ENCODE measurements around the gene MIOS.
A peak's percentile ranks its signal among the peaks of the same experiment; 100 is the strongest.

MIOS gene

DNA sequence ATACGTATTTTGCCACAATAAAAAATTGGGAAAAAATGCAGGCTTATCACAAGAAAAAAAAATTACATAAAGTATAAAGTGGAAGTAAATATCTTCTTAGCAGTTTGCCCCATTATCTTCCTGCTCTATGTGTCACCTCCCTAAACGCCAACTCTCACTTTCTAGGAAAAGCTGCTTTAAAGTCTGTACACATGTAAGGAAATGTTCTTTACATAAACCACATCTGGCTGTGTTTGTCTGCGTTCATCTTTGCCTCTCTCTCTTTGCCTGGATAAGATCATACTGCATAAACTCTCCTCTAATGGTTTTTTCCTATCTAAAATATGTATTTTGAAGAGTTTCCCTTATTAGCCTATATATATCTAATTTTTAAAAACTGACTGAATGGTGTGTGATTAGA, 50.9 kb downstream of the MIOS start:
- TF ChIP-seq Cebpa-rat (IDR thresholded peaks at IDR 0.05) = no peak
- Histone ChIP-seq H3K27ac (no peak overlapping the region), H4K20me1 (no peaks in the 10 kb centered on the region), H3K9me3 (replicated peaks in 1 of 11) (no peaks in the 10 kb centered on the region), H3K4me3 (no peak overlapping the region), H3K4me2 (no peak overlapping the region), H3K9ac (no peak overlapping the region), H3K4me1 (no peaks in the 10 kb centered on the region), H3K27me3 (no peaks in the 10 kb centered on the region), H3K36me3 (no peaks in the 10 kb centered on the region)

- Histone ChIP-seq H3K4me2 (no peak overlapping the region), H3K27ac (no peak overlapping the region), H3K27me3 (no peaks in the 10 kb centered on the region), H3K4me1 (no peaks in the 10 kb centered on the region), H3K4me3 (no peak overlapping the region), H3K9me3 (replicated peaks in 1 of 11) (no peaks in the 10 kb centered on the region), H4K20me1 (no peaks in the 10 kb centered on the region), H3K36me3 (no peaks in the 10 kb centered on the region), H3K9ac (no peak overlapping the region)
- TF ChIP-seq Cebpa-rat (IDR thresholded peaks at IDR 0.05) = no peak
Observed at GRCh38 chr7:7618410-7618809, 51.7 kb downstream of the MIOS start.

GRCh38 chr7:7620236-7620635, 53.6 kb downstream of the MIOS start:
- H4K20me1 ChIP-seq = no peaks in the 10 kb centered on the region
- no peaks in the 10 kb centered on the region for H3K4me1 ChIP-seq
- H3K9ac ChIP-seq = no peak overlapping the region
- peaks cover 0 to under 1% (median 0%) of the 10 kb centered on the region in 11 experiments; a peak in 4 of 22 replicates for H3K9me3 ChIP-seq (replicated peaks in 1 of 11)
- no peaks in the 10 kb centered on the region for H3K27me3 ChIP-seq
- no peak overlapping the region for H3K4me2 ChIP-seq
- no peak overlapping the region for H3K27ac ChIP-seq
- no peaks in the 10 kb centered on the region for H3K36me3 ChIP-seq
- H3K4me3 ChIP-seq = no peak overlapping the region
- no peak for TF ChIP-seq Cebpa-rat (IDR thresholded peaks at IDR 0.05)

GRCh38 chr7:7620644-7621210, 54.0 kb downstream of the MIOS start:
- no peak overlapping the region for H3K4me2 ChIP-seq
- H3K4me3 ChIP-seq = no peak overlapping the region
- no peak overlapping the region for H3K9ac ChIP-seq
- H4K20me1 ChIP-seq = no peaks in the 10 kb centered on the region
- peaks cover under 1 to 6% (median 5%) of the 10 kb centered on the region in 11 experiments; a peak in 17 of 22 replicates for H3K9me3 ChIP-seq (replicated peaks in 1 of 11)
- H3K4me1 ChIP-seq = no peaks in the 10 kb centered on the region
- H3K27ac ChIP-seq = no peak overlapping the region
- no peaks in the 10 kb centered on the region for H3K27me3 ChIP-seq
- no peak for TF ChIP-seq Cebpa-rat (IDR thresholded peaks at IDR 0.05)
- no peaks in the 10 kb centered on the region for H3K36me3 ChIP-seq

DNA sequence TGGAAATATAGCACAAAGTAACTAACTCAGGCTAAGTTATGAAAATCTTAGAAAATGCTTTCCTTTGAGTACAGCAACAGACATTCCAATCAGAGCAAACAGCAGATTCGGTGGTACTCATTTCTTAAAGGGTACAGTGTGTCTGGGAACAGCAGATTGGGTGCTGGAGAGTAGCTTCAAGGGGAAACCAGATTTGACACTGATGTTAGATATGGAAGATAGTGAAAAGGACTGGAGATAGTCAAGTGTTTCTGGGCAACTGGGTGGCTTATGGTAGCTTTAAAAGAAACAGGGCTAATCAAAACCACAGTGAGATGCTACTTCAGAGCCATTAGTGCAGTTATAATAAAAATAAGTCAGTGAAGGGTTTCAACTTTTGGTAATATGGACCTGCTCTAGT, 61.8 kb downstream of the MIOS start:
- Histone ChIP-seq H3K4me1 (no peaks in the 10 kb centered on the region), H3K27ac (no peak overlapping the region), H3K9me3 (replicated peaks in 1 of 11) (peaks cover 22 to 45% (median 31%) of the 10 kb centered on the region in 11 experiments), H3K9ac (no peak overlapping the region), H3K36me3 (peaks cover 0 to 3% (median 0%) of the 10 kb centered on the region in 11 experiments; a peak in 1 of 22 replicates), H3K4me3 (no peak overlapping the region), H3K27me3 (no peaks in the 10 kb centered on the region), H4K20me1 (no peaks in the 10 kb centered on the region), H3K4me2 (no peak overlapping the region)
- TF ChIP-seq Cebpa-rat (IDR thresholded peaks at IDR 0.05) = no peak

DNA sequence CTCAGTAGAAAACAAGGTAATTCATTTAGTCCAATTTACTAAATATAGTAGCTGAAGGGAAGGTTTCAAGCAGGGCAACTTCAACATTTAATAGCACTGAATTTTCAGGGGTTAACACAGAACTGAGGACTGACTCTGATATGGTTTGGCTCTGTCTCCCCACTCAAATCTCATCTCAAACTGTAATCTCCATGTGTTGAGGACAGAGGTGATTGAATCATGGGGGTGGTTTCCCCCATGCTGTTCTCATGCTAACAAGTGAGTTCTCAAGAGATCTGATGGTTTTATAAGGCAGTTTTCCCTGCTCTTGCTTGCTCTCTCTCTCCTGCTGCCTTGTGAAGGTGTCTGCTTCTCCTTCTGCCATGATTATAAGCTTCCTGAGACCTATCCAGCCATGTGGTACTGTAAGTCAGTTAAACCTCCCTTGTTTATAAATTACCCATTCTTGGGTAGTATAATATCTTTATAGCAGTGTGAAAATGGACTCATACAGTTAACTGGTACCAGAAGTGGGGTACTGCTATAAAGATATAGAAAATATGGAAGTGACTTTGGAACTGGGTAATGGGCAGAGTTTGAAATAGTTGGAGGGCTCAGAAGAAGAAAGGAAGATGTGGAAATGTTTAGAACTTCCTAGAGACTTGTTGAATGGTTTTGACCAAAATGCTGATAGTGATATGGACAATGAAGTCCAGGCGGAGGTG, 64.1 kb downstream of the MIOS start:
- Histone ChIP-seq H3K4me3 (no peak overlapping the region), H3K4me1 (no peaks in the 10 kb centered on the region), H3K36me3 (peaks cover 2 to 19% (median 4%) of the 10 kb centered on the region in 11 experiments; a peak in 14 of 22 replicates), H3K9me3 (replicated peaks in 1 of 11) (peaks cover 20 to 39% (median 26%) of the 10 kb centered on the region in 11 experiments), H3K9ac (no peak overlapping the region), H3K27me3 (no peaks in the 10 kb centered on the region), H3K4me2 (no peak overlapping the region), H4K20me1 (no peaks in the 10 kb centered on the region; a peak in 1 of 22 replicates), H3K27ac (no peak overlapping the region)
- TF ChIP-seq Cebpa-rat (IDR thresholded peaks at IDR 0.05) = no peak

DNA sequence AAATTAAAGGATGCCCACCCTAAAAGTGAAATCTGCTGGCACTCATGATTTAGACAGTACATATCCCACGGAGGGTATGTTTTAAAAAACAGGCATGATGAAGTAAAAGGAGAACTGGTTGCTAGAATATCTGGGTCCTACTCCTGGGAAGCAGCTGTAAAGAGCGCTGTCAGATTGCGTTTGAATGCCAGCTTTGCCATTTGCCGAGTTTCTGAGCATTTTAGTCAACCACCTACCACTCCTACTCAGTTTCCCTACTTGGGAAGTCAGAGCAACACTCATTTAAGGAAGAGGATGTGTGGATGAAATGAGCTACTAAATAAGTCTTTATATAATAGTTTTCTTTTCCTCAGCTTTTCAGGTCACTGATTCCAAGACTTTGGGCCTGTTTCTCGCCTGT, 72.7 kb downstream of the MIOS start:
- peak overlapping the region; percentile 77 to 86 (median 84) for H3K9ac ChIP-seq
- no peaks in the 10 kb centered on the region for H3K9me3 ChIP-seq (replicated peaks in 1 of 11)
- H4K20me1 ChIP-seq = no peaks in the 10 kb centered on the region; a peak in 1 of 22 replicates
- no peaks in the 10 kb centered on the region for H3K27me3 ChIP-seq
- peak overlapping the region; percentile 74 to 89 (median 83) for H3K4me3 ChIP-seq
- H3K4me2 ChIP-seq = peak overlapping the region; percentile 78 to 95 (median 87)
- no peak for TF ChIP-seq Cebpa-rat (IDR thresholded peaks at IDR 0.05)
- H3K27ac ChIP-seq = peak overlapping the region; percentile 14 to 85 (median 79); a peak in 21 of 22 replicates
- peaks cover 17 to 24% (median 21%) of the 10 kb centered on the region in 10 experiments for H3K4me1 ChIP-seq
- H3K36me3 ChIP-seq = peaks cover 9 to 27% (median 19%) of the 10 kb centered on the region in 11 experiments; a peak in 17 of 22 replicates

GRCh38 chr7:7639847-7640220, 73.2 kb downstream of the MIOS start:
- Histone ChIP-seq H3K4me3 (peak overlapping the region; percentile 74 to 89 (median 83)), H3K4me1 (peaks cover 17 to 24% (median 21%) of the 10 kb centered on the region in 10 experiments), H3K9ac (peak overlapping the region; percentile 77 to 86 (median 84)), H3K27me3 (no peaks in the 10 kb centered on the region), H4K20me1 (no peaks in the 10 kb centered on the region; a peak in 1 of 22 replicates), H3K27ac (peak overlapping the region; percentile 14 to 85 (median 79); a peak in 21 of 22 replicates), H3K4me2 (peak overlapping the region; percentile 78 to 95 (median 87)), H3K9me3 (replicated peaks in 1 of 11) (no peaks in the 10 kb centered on the region), H3K36me3 (peaks cover 9 to 27% (median 19%) of the 10 kb centered on the region in 11 experiments; a peak in 17 of 22 replicates)
- no peak for TF ChIP-seq Cebpa-rat (IDR thresholded peaks at IDR 0.05)

DNA sequence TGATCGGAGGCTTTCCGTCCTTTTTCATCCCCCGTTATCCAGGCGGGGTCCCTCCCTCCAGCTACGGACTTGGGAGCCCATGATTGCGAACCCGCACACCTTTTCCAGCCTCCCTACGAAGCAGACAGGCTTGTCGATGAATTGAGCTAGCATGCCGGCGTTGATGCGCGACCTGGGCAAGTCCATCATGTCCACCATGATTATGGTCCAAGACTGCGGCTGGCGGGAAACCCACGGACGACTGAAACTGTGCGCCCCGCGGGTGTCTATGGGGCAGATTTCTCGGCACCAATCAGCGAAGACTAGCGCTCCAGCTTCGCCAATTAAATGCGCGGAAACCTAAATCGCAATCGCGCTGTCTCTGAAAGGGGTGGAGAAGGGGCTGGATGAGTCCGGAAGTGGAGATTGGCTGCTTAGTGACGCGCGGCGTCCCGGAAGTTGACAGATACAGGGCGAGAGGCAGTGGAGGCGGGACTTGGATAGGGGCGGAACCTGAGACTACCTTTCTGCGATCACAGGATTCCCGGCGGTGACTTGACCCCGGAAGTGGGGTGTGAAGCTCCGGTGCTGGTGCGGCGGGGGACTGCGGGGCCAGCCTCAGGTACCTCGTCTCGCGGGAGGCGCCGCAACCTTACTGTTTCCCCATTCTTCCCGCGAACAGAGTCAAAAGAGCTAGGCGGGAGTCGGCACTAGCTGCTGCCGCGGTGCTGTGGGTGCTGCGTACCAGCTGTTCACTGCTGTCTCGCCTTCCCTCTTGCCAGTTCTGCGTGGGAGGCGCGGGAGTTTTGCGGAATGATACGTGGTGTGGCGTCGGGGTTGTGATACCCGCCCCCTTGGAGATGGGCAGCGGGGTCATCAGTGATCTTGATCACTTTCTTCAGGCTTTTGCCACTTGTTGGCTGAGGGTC, 73.8 kb downstream of the MIOS start, which contains the start of gene UMAD1:
TSS of gene UMAD1 (plus strand) at position 532 of the 908 bp plus-strand sequence. CDS start 32,620 bp downstream, outside the sequence.
- Histone ChIP-seq H3K36me3 (peaks cover 9 to 27% (median 18%) of the 10 kb centered on the region in 11 experiments; a peak in 16 of 22 replicates), H3K27ac (peak within 1 kb of the TSS; percentile 75 to 85 (median 81)), H3K9me3 (replicated peaks in 1 of 11) (no peaks in the 10 kb centered on the region), H3K4me3 (peak within 1 kb of the TSS; percentile 74 to 89 (median 83)), H3K4me2 (peak within 1 kb of the TSS; percentile 82 to 97 (median 93)), H3K27me3 (no peaks in the 10 kb centered on the region), H3K4me1 (peaks cover 17 to 24% (median 21%) of the 10 kb centered on the region in 10 experiments), H3K9ac (peak within 1 kb of the TSS; percentile 80 to 86 (median 85)), H4K20me1 (no peaks in the 10 kb centered on the region; a peak in 1 of 22 replicates)
- TF ChIP-seq Cebpa-rat (IDR thresholded peaks at IDR 0.05) = no peak
